GM15510 (cell line): ENCODE results near the gene CMKLR1.

ENCODE experiments used
- POLR2A ChIP-seq: IDR thresholded peaks from 3 replicates; pipeline ENCODE4 v1.6.1; 2011; ENCODE audit warnings: borderline replicate concordance; ENCODE audit not compliant: insufficient read length; ENCODE audit errors: extremely low read depth

The CMKLR1 gene

GRCh38 chr12:108370415-108370814 lies 31.3 kb upstream of the CMKLR1 start:
- TF ChIP-seq POLR2A = no peak

- TF ChIP-seq POLR2A = no peak
Observed at GRCh38 chr12:108369736-108370396, 30.8 kb upstream of the CMKLR1 start.

- no peak for TF ChIP-seq POLR2A
Observed at GRCh38 chr12:108368089-108368488, 29.0 kb upstream of the CMKLR1 start.

GRCh38 chr12:108367436-108367835 lies 28.3 kb upstream of the CMKLR1 start:
- no peak for TF ChIP-seq POLR2A

GRCh38 chr12:108365324-108365723 lies 26.2 kb upstream of the CMKLR1 start:
- TF ChIP-seq POLR2A = no peak

- no peak for TF ChIP-seq POLR2A
Observed at GRCh38 chr12:108364879-108365278, 25.8 kb upstream of the CMKLR1 start.

- TF ChIP-seq POLR2A = no peak
Observed at GRCh38 chr12:108363565-108363964, 24.5 kb upstream of the CMKLR1 start.

GRCh38 chr12:108363165-108363564 lies 24.1 kb upstream of the CMKLR1 start:
- TF ChIP-seq POLR2A = no peak

GRCh38 chr12:108361606-108362005 lies 22.5 kb upstream of the CMKLR1 start:
- no peak for TF ChIP-seq POLR2A

- no peak for TF ChIP-seq POLR2A
Observed at GRCh38 chr12:108360487-108360886, 21.4 kb upstream of the CMKLR1 start.

- no peak for TF ChIP-seq POLR2A
Observed at GRCh38 chr12:108360057-108360456, 20.9 kb upstream of the CMKLR1 start.

- no peak for TF ChIP-seq POLR2A
Observed at GRCh38 chr12:108358580-108358965, 19.5 kb upstream of the CMKLR1 start.

- no peak for TF ChIP-seq POLR2A
Observed at GRCh38 chr12:108357834-108358579, 18.9 kb upstream of the CMKLR1 start.

GRCh38 chr12:108356835-108357806 lies 18.0 kb upstream of the CMKLR1 start:
- no peak for TF ChIP-seq POLR2A

GRCh38 chr12:108355069-108355468 lies 16.0 kb upstream of the CMKLR1 start:
- no peak for TF ChIP-seq POLR2A
